Effector memory CD8-positive, alpha-beta T cell (primary cell): ENCODE results near the gene MKI67.
A peak's percentile ranks its signal among the peaks of the same experiment; 100 is the strongest.

Source experiments
- ATAC-seq: fragments of 150-1000 bp; cut with Tn5 transposase; replicated peaks from 2 replicates; pipeline ENCODE4 v1.10.0; 2021; ENCODE audit warnings: mild to moderate bottlenecking, moderate library complexity
- DNase-seq, 3 experiments: peaks; one replicate each; pipeline ENCODE4 v3.0.0; 2021
- H3K27ac Mint-ChIP-seq, 2 donors: one replicate each; pipeline ENCODE4 v1.8.0; 2022; ENCODE audit warnings: mild to moderate bottlenecking in 2 of 2, mixed read lengths in 2 of 2, moderate library complexity in 2 of 2
- H3K27me3 Mint-ChIP-seq, 2 donors: one replicate each; pipeline ENCODE4 v1.8.0; 2022; ENCODE audit warnings: mixed read lengths in 2 of 2
- H3K36me3 Mint-ChIP-seq: one replicate; pipeline ENCODE4 v1.8.0; 2022; ENCODE audit warnings: mild to moderate bottlenecking, moderate library complexity, mixed read lengths; ENCODE audit not compliant: insufficient read depth
- H3K4me1 Mint-ChIP-seq, 2 donors: one replicate each; pipeline ENCODE4 v1.8.0; 2022; ENCODE audit warnings: low read depth in 2 of 2, mixed read lengths in 2 of 2
- H3K4me3 Mint-ChIP-seq, 2 donors: one replicate each; pipeline ENCODE4 v1.8.0; 2022; ENCODE audit warnings: mild to moderate bottlenecking in 2 of 2, mixed read lengths in 2 of 2, moderate library complexity in 2 of 2
- H3K9me3 Mint-ChIP-seq, 2 donors: one replicate each; pipeline ENCODE4 v1.8.0; 2022; ENCODE audit warnings: mixed read lengths in 2 of 2

MKI67 gene

DNA sequence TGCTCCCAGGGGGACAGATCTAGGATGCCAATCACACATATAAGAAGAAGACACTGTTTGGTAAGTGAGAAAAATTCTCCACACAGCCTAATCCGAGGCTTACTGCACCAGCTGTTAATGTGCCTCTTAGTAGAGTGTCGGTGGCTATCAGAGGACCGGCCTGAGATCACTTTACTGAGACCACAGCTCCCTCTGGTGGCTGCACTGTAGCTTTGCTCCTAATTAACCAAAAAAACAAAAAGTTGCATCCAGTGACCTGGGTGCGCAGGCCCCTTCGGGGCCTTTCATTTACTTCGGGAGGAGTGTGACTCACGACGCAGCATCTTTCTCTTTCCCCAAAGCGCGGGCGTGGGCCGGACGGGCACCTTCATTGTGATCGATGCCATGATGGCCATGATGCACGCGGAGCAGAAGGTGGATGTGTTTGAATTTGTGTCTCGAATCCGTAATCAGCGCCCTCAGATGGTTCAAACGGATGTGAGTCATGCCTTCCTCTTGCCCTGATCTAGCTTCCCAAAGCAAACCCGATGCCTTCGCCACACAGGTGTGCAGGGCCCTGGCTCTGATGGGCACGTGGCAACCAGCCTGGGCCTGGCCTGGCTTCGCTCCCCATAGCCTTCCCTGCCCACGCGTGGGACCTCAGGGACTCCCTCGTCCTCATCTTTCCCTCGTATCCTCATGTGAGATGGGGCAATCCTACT, 56.7 kb downstream of the MKI67 start:
- DNase-seq (peak; percentile 70 to 78 (median 75)), ATAC-seq (peak; percentile 50)
- Mint-ChIP-seq H3K36me3 (peaks cover 91% of the 10 kb centered on the region), H3K4me3 (no peak overlapping the region), H3K9me3 (no peaks in the 10 kb centered on the region), H3K27ac (peak overlapping the region; percentile 46 to 75), H3K27me3 (no peaks in the 10 kb centered on the region), H3K4me1 (peaks cover 46 to 54% of the 10 kb centered on the region in 2 donors)

DNA sequence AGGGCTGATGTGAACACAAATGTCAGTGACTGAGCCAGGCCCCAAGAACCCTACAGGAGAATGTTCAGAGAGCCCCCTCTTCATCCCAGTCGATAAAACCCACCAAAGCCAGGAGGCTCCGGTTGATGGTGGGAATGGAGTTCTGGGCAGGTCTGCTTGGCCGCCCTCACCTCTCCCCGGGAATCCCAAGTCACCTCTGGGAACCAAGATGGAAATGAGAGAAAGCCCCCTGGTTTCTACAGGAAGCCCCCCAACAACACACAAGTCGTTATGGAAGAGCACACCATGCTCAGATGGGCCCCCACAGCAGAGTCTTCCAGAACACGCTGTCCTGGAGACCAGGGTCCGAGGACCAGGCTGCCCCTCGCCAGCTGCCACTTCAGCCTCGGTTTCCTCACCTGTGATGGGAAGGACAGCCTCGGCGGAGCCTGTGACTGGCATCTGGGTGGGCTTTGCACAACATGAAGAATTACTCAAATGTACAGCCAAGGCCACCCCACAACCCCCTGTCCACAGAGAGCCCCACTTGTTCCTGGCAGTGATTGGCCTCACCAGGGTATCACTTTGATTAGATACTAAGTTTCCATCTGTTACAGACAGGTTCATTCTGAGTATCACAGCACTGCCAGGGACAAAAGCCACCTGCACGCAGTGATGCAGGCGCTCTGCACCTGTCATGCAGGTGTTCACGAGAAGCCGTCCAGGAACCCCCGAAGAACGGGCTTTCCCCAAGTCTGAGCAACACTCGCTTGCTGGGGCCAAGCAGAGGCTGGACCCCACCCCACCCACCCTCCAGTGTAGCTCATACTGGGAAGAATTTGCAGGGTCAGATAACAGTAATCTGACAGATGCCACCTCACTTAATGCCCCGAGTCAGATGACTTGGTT, 57.6 kb downstream of the MKI67 start:
- Mint-ChIP-seq H3K27ac (peak overlapping the region; percentile 68 to 75), H3K4me3 (no peak overlapping the region), H3K36me3 (peaks cover 88% of the 10 kb centered on the region), H3K27me3 (no peaks in the 10 kb centered on the region), H3K9me3 (no peaks in the 10 kb centered on the region), H3K4me1 (peaks cover 52 to 58% of the 10 kb centered on the region in 2 donors)
- ATAC-seq (no peak), DNase-seq (no peak)

DNA sequence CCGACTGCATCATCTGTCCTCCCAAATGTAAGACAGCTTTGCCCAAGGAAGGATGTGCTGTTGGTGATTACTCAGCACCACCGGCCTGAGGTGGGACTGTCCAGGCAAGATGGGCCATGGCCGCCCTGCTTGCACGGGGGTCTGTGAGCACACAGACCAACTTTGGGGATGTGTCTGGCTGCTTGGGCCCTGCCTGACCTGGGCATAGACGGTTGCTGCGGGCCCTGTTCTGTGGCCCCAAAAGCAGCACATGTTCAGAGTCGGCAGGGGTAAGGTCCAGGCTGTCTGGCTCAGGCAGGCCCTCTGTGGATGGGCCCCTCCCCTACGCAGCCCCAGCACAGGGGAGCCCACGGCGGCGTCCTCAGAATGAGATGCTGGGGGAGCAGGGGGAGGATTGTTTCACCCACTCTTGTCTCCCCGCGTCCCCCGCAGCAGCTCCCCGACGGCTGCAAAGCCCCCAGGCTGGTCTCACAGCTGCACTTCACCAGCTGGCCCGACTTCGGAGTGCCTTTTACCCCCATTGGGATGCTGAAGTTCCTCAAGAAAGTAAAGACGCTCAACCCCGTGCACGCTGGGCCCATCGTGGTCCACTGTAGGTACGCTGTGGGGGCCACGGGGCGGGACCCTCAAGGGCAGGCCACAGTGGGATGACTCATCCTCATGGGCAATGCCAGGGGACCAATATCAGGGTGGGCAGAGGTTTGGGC, 58.4 kb downstream of the MKI67 start:
- H3K9me3 Mint-ChIP-seq = no peaks in the 10 kb centered on the region
- H3K4me1 Mint-ChIP-seq = peaks cover 55 to 59% of the 10 kb centered on the region in 2 donors
- no peaks in the 10 kb centered on the region for H3K27me3 Mint-ChIP-seq
- H3K4me3 Mint-ChIP-seq = peak overlapping the region in 1 of 2 donors; percentile 2
- peaks cover 88% of the 10 kb centered on the region for H3K36me3 Mint-ChIP-seq
- DNase-seq (no peak), ATAC-seq (no peak)
- peak overlapping the region; percentile 67 to 68 for H3K27ac Mint-ChIP-seq

DNA sequence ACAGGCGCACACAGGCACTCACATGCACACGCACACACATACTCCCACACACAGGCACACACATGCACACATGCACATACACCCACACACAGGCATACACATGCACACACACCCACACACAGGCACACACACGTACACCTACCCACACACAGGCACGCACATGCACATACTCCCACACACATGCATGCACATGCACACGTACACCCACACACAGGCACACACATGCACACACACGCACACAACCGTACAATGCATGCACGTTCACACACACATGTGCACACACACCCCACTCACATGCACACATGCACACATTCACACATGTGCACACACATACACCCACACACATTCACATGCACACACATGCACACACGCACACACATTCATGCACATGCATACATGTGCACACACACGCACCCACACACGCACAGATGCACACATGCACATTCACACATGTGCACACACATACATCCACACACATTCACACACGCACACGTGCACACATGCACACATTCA, 59.3 kb downstream of the MKI67 start:
- no peaks in the 10 kb centered on the region for H3K9me3 Mint-ChIP-seq
- DNase-seq (no peak), ATAC-seq (no peak)
- peak overlapping the region; percentile 2 to 37 for H3K4me3 Mint-ChIP-seq
- H3K4me1 Mint-ChIP-seq = peaks cover 64 to 67% of the 10 kb centered on the region in 2 donors
- no peaks in the 10 kb centered on the region for H3K27me3 Mint-ChIP-seq
- peaks cover 88% of the 10 kb centered on the region for H3K36me3 Mint-ChIP-seq
- peak overlapping the region; percentile 67 to 89 for H3K27ac Mint-ChIP-seq

DNA sequence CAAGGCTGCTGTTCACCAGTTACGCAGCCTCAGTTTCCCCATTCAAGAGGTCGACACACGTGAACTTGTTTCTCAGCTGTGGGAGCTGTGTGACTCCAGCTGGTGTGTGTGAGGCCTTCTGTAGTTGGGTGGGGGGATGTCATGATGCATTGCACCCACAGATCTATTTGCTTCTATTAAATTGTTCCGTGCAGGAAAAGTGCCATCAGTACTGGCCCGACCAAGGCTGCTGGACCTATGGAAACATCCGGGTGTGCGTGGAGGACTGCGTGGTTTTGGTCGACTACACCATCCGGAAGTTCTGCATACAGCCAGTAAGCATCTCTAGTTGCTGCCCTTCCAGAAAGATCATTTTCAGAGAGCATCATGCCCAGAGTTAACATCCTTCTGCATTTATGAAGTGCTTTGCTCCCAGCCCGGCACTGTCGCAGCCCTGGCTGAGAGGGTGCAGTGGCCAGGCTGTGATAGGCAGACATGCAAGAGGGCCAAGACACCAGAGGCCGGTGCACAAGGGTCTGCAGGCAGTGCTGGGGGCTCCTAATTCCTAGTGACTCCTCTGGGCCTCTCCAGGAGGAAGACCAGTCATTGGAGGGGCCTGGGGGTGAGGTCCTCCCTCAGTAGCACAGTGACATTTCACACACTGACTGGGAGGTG, 60.2 kb downstream of the MKI67 start:
- peak overlapping the region; percentile 37 to 69 for H3K4me3 Mint-ChIP-seq
- H3K36me3 Mint-ChIP-seq = peaks cover 85% of the 10 kb centered on the region
- no peaks in the 10 kb centered on the region for H3K27me3 Mint-ChIP-seq
- no peaks in the 10 kb centered on the region for H3K9me3 Mint-ChIP-seq
- ATAC-seq (no peak), DNase-seq (no peak)
- peaks cover 65 to 68% of the 10 kb centered on the region in 2 donors for H3K4me1 Mint-ChIP-seq
- peak overlapping the region; percentile 89 to 96 for H3K27ac Mint-ChIP-seq

DNA sequence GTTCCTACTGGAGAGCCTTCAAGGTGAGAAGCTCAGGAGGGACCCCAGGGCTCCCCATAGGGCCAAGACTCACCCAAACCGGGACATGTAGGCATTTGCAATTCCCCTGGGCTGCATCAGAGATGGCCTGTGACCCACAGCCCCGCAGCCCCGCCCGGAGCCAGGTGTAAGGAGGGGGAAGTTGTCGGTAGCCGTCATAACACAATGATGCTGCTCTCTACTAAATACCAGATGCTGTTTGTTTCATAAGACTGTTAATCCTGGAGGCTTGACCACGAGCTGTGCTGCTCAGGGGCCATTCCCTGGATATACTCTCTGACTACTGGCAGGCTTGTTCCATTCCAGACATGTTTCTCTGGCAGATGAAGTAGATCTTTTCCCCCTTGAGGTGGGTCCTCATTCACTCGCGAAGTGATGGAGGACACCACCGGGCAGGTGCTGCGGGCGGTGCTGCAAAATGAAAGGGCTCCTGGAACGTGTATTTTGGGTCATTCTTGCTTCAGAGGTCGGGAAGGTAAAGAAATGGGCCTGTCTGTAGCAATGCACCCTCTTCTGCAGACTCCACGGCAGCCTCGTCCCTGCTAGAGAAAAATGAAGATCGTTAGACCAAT, 61.1 kb downstream of the MKI67 start:
- Mint-ChIP-seq H3K4me1 (peaks cover 74 to 75% of the 10 kb centered on the region in 2 donors), H3K4me3 (peak overlapping the region; percentile 69 to 75), H3K27ac (peak overlapping the region; percentile 89 to 96), H3K36me3 (peaks cover 85% of the 10 kb centered on the region), H3K27me3 (no peaks in the 10 kb centered on the region), H3K9me3 (no peaks in the 10 kb centered on the region)
- ATAC-seq (peak; percentile 35), DNase-seq (no peak)

DNA sequence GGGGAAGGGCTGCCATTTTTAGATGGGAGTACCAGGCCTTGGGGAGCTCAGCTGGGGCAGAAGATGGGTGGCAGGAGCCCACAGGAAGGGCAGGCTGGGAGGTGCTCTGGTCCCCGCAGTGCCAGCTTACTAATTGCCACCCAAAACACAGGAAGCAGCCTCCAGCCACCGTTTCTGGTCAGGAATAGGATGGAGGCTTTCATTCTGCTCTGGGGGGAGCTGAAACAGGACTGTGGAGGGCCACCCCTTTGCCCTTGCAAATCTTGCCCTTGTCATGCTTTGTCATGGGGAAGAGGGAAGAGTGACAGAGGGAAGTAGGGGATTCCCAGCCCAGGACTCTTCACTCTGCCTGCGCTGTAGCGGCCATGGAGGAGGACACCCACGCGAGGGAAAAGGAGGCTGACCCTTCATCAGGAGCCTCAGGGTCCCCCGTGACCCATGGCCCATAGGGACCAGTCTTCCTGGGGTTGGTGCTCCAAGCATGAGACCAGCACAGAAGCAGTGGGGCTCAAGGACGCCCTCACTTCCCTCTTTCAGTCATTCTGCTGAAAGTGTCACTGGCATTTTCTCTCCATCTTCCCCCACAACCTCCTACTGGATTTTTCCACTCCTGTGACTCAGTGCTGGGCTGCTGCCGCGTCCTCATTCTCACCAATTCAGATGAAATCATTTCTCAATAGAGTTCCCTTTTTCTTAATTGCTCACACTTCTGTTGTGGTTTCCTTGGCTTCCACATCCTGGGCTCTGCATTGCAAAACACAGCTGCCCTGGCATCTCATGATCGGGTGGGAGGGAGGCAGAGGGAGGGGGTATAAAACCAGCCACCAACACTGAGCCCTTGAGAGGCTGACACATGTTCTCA, 61.9 kb downstream of the MKI67 start:
- Mint-ChIP-seq H3K9me3 (no peaks in the 10 kb centered on the region), H3K36me3 (peaks cover 83% of the 10 kb centered on the region), H3K27me3 (no peaks in the 10 kb centered on the region), H3K4me1 (peaks cover 74 to 76% of the 10 kb centered on the region in 2 donors), H3K4me3 (peak overlapping the region; percentile 69 to 75), H3K27ac (peak overlapping the region; percentile 89 to 96)
- DNase-seq (peak; percentile 67 to 70 (median 68)), ATAC-seq (peak; percentile 78)

DNA sequence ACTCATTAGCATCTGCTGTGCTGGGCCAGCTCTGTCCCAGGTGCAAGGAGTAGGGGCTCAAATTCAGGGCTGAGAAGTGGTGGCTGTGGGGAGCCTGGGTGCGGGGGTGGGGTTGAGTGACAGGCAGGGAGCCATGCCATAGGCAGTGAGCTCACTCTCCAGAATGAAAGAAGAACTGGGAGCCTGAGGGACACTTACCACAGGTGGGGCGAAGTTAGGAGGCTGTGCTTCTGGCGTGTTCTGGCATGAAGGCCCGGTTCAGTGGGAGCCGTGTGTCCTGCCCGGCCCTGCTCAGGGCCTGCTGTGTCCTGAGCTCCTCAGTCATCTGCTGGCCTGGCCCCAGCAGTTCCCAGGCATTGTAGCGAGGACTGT, 62.5 kb downstream of the MKI67 start:
- Mint-ChIP-seq H3K27me3 (no peaks in the 10 kb centered on the region), H3K9me3 (no peaks in the 10 kb centered on the region), H3K4me3 (peak overlapping the region; percentile 69 to 75), H3K4me1 (peaks cover 78 to 80% of the 10 kb centered on the region in 2 donors), H3K36me3 (peaks cover 84% of the 10 kb centered on the region), H3K27ac (peak overlapping the region; percentile 89 to 96)
- DNase-seq (no peak), ATAC-seq (no peak)

DNA sequence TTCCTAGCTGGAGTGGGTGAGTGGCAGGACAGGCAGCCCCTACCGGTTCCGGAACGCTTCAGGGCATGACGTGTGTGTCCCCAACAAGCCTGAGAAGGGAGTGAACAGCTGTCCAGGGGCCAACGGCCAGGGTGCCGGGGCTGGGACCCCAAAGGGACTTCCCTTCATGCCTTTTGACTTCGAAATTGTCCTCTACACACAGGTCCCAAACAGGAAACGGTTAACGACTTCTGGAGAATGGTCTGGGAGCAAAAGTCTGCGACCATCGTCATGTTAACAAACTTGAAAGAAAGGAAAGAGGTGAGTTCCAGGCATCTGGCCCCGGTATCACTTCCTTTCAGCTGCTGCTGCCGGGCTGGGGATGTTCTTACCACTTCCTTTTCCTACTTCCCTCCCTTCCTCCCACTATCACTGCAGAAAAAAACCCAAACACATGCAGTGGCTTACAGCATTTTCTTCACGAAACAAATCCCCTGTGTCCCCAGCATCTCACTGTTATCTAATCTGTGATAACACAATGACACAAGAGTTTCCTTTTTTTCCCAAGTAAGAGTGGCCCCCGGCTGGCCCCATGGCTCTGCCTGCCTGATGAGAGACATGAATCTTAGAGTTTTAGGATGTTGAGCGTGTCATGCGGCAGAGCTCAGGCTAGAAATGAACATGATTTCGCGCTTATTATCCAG, 63.2 kb downstream of the MKI67 start:
- Mint-ChIP-seq H3K9me3 (no peaks in the 10 kb centered on the region), H3K4me3 (peak overlapping the region; percentile 69 to 75), H3K27me3 (no peaks in the 10 kb centered on the region), H3K36me3 (peaks cover 89% of the 10 kb centered on the region), H3K27ac (peak overlapping the region; percentile 89 to 96), H3K4me1 (peaks cover 85% of the 10 kb centered on the region in 2 donors)
- ATAC-seq = peak; percentile 54
- peak; percentile 48 to 57 (median 49) for DNase-seq

DNA sequence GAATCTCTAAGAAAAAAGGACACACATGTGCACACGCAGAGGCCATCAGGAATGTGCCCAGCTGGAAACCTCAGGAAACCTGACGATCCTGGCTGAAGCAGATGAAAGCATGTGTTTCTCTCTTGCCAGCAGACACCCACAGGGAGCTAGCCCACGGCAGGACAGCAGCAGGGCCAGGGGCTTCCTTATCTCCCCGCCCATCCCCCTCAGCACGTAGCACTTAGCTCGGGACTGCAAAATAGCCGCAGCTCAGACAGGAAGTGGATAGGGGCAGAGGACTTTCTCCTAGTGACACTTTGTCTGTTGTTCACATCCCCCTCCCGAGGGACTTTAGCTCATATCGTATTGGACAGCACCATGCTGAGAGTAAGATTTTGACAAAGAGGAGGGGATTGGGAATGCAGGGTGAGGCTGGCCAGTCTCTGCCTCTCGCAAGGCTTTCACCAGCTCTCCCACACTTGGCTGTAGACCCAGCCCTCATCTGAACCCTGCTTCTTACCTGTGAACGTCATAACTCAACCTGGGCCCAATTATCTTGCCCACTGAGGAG, 63.8 kb downstream of the MKI67 start:
- H3K4me3 Mint-ChIP-seq = peak overlapping the region; percentile 69 to 75
- peaks cover 89% of the 10 kb centered on the region for H3K36me3 Mint-ChIP-seq
- peak overlapping the region; percentile 89 to 96 for H3K27ac Mint-ChIP-seq
- ATAC-seq (peak; percentile 0), DNase-seq (peak in 1 of 3 experiments; percentile 21)
- H3K9me3 Mint-ChIP-seq = no peaks in the 10 kb centered on the region
- H3K4me1 Mint-ChIP-seq = peaks cover 88% of the 10 kb centered on the region in 2 donors
- no peaks in the 10 kb centered on the region for H3K27me3 Mint-ChIP-seq
